Gastrocnemius medialis (tissue), 4 donors: ENCODE measurements around the gene APOBEC4. TPM values are rescaled to one million over a fixed set of nuclear protein-coding genes. Genes with fewer than 3 reads are reported as not detected.

Experiments used
- ATAC-seq, 2 donors: fragments of 150-250 bp; one replicate each; pipeline ENCODE4 v1.9.1; 2016
- DNase-seq, 2 donors: peaks; one replicate each; pipeline ENCODE4 v3.0.0-alpha.2; 2019
- H3K27ac ChIP-seq, 4 donors: fragments of 200-600 bp; sonication (generic); 1 replicate in 1 of 4; 2 replicates in 3 of 4; pipeline ENCODE4 v1.5.1; 2016 to 2018; ENCODE audit warnings: mild to moderate bottlenecking in 2 of 4, moderate library complexity in 1 of 4
- H3K27me3 ChIP-seq, 3 donors: fragments of 200-600 bp; sonication (generic) in 2 of 3; 1 replicate in 1 of 3; 2 replicates in 2 of 3; pipeline versions ENCODE4 v1.5.1 to v1.6.0; 2016 to 2019; ENCODE audit warnings: mild to moderate bottlenecking in 1 of 3, moderate library complexity in 1 of 3
- H3K36me3 ChIP-seq, 2 donors: fragments of 200-600 bp; sonication (generic) in 1 of 2; one replicate each; pipeline ENCODE4 v1.5.1; 2017 to 2018
- H3K4me1 ChIP-seq, 2 donors: fragments of 200-600 bp; sonication (generic) in 1 of 2; one replicate each; pipeline ENCODE4 v1.5.1; 2016 to 2017; ENCODE audit warnings: mild to moderate bottlenecking in 2 of 2
- H3K4me3 ChIP-seq, 4 donors: fragments of 200-600 bp; sonication (generic) in 3 of 4; 1 replicate in 1 of 4; 2 replicates in 3 of 4; pipeline ENCODE4 v1.5.1; 2016 to 2019; ENCODE audit warnings: mild to moderate bottlenecking in 2 of 4
- H3K9me3 ChIP-seq, 3 donors: fragments of 200-600 bp; sonication (generic) in 2 of 3; 1 replicate in 1 of 3; 2 replicates in 2 of 3; pipeline ENCODE4 v1.5.1; 2016 to 2019
- POLR2A ChIP-seq, 2 donors: fragments of 450-650 bp; IDR thresholded peaks; one replicate each; pipeline ENCODE4 v1.6.1; 2017; ENCODE audit warnings: antibody characterized with exemption in 2 of 2, mild to moderate bottlenecking in 2 of 2, moderate library complexity in 2 of 2
- in situ Hi-C, 4 donors: fragments of 200-750 bp; cut with MboI; loops; one replicate each; pipeline versions ENCODE4 v1.15.0 to v1.8.0; 2017; ENCODE audit warnings: low sequenced_read_pairs in 4 of 4
- intact Hi-C: fragments of 100-400 bp; cut with DNase I; formaldehyde crosslinking; loops from one replicate; pipeline ENCODE4 v1.15.1; 2023; ENCODE audit warnings: low total_unique reads
- total RNA-seq, 4 donors: library from RNA; depleted of rRNA; stranded (reverse); fragments of >200 nt; gene quantifications; one replicate each; pipeline versions ENCODE4 v1.1.0 to v1.2.3, GENCODE V29; 2016
- TF ChIP-seq, protein P1 (sequence below), 5 experiments: fragments of 450-650 bp in 3 of 5; fragments of 200-600 bp in 2 of 5; sonication (generic) in 2 of 5; IDR thresholded peaks in 4 of 5; conservative IDR thresholded peaks in 1 of 5; 1 replicate in 4 of 5; 2 replicates in 1 of 5; pipeline ENCODE4 v1.5.1; 2016 to 2019; ENCODE audit warnings: antibody characterized with exemption in 5 of 5, mild to moderate bottlenecking in 3 of 5, moderate library complexity in 3 of 5

The APOBEC4 gene
- total RNA-seq, 4 donors from 2014 or later = not detected

DNA sequence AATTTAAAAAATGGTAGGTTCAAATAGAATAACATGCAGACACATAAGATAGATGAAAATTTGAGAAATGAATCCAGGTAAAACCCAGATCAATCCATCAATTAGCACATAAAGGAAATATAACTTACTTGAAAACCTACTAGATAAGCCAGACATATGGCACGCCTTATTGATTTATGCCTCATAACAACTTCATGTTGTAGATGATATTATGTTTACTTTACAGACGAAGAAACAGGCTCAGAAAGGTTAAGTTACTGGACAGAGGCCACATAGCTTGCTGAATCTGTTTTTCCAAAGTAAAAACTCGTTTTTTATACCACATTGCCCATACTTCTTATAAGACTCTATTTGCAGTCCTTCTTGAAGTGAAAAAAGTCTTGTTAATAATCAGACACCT, 40.7 kb downstream of the APOBEC4 start:
- in situ Hi-C loops = loop anchor here in 2 of 4 donors (25.0 kb wide), 2 partner anchors 150 to 325 kb away; partner anchors contain the start of gene SMG7 (in 1 of the 2)

DNA sequence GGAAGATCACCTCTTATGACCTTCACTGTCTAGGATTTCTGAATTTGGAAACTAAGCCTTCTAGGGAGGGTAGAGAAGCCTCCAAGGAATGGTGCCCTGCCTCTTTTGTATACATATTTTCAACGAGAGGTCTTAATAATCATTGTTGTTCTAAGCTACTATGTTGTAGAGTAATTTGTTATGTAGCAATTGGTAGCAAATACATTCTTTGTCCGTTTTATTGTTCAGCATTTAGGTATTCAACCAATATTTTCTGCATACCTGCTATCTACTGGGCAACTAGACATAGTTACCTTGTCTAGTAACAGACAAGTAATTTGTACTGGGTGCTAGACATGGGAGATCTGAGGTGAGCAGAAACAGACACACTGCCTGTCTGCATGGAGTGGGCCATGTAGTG, 42.1 kb downstream of the APOBEC4 start:
- Histone ChIP-seq H3K36me3 (no peaks in the 10 kb centered on the region), H3K9me3 (no peaks in the 10 kb centered on the region), H3K4me1 (no peaks in the 10 kb centered on the region), H3K4me3 (no peak overlapping the region), H3K27me3 (no peaks in the 10 kb centered on the region), H3K27ac (no peak overlapping the region)
- TF ChIP-seq, protein P1, sequence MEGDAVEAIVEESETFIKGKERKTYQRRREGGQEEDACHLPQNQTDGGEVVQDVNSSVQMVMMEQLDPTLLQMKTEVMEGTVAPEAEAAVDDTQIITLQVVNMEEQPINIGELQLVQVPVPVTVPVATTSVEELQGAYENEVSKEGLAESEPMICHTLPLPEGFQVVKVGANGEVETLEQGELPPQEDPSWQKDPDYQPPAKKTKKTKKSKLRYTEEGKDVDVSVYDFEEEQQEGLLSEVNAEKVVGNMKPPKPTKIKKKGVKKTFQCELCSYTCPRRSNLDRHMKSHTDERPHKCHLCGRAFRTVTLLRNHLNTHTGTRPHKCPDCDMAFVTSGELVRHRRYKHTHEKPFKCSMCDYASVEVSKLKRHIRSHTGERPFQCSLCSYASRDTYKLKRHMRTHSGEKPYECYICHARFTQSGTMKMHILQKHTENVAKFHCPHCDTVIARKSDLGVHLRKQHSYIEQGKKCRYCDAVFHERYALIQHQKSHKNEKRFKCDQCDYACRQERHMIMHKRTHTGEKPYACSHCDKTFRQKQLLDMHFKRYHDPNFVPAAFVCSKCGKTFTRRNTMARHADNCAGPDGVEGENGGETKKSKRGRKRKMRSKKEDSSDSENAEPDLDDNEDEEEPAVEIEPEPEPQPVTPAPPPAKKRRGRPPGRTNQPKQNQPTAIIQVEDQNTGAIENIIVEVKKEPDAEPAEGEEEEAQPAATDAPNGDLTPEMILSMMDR (IDR thresholded peaks at IDR 0.05 in 4 of 5, conservative IDR thresholded peaks at IDR 0.05 in 1 of 5) = no peak
- TF ChIP-seq POLR2A (IDR thresholded peaks at IDR 0.05) = no peak
- in situ Hi-C loops = loop anchor here in 2 of 4 donors (25.0 kb wide), 2 partner anchors 149 to 324 kb away; partner anchors contain the start of gene SMG7 (in 1 of the 2)
- intact Hi-C loops = no loop called here
- DNase-seq (no peak), ATAC-seq (no peak)

More for the DNA sequence above, 40.7 kb downstream of the APOBEC4 start:
- H3K36me3 ChIP-seq = no peaks in the 10 kb centered on the region
- no peak overlapping the region for H3K4me3 ChIP-seq
- H3K27ac ChIP-seq = no peak overlapping the region
- no peak for TF ChIP-seq POLR2A (IDR thresholded peaks at IDR 0.05)
- TF ChIP-seq, protein P1 (IDR thresholded peaks at IDR 0.05 in 4 of 5, conservative IDR thresholded peaks at IDR 0.05 in 1 of 5) = no peak
- DNase-seq (no peak), ATAC-seq (no peak)
- intact Hi-C loops = no loop called here
- no peaks in the 10 kb centered on the region for H3K4me1 ChIP-seq
- no peaks in the 10 kb centered on the region for H3K27me3 ChIP-seq
- H3K9me3 ChIP-seq = no peaks in the 10 kb centered on the region

DNA sequence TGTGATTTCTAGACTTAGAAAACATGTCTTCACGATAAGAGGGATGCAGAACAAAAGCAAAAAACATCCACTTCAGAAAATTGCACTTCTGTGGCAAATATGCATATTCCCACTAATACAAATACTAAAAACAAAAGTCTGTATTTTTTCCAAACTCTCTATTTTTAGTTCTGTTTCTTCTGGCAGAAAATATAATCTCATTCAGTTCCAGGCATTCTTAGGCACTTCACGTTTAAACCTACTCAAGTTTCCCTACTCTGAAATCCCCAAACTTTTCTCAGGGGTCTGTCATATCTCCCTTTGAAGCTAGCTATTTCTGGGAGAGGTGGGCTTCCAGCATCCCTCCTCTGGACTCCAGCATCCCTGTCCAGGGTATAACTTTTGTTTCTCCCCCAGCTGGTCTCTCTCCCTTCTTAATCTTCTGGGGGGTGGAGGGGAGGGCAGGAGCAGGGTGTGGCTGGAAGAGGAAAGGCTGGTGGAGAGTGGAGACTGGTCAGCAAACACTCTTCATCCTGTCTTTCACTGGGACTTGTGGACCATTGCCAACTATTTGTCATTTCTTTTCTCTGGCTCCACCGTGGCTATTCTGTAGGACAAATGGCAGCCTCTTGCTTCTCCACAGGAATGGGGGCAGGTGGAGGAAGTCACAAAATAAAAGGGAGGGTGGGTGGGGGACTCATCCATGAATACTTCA, 43.2 kb downstream of the APOBEC4 start:
- no peaks in the 10 kb centered on the region for H3K36me3 ChIP-seq
- peak overlapping the region; percentile 42 to 66 (median 52) for H3K27ac ChIP-seq
- ATAC-seq (peak in 1 of 2 donors; percentile 24), DNase-seq (no peak)
- no peaks in the 10 kb centered on the region for H3K4me1 ChIP-seq
- no peak for TF ChIP-seq POLR2A (IDR thresholded peaks at IDR 0.05)
- TF ChIP-seq, protein P1 (IDR thresholded peaks at IDR 0.05 in 4 of 5, conservative IDR thresholded peaks at IDR 0.05 in 1 of 5) = no peak
- in situ Hi-C loops (loop anchor here in 2 of 4 donors (25.0 kb wide), 2 partner anchors 148 to 323 kb away; partner anchors contain the start of gene SMG7 (in 1 of the 2)), intact Hi-C loops (no loop called here)
- no peaks in the 10 kb centered on the region for H3K27me3 ChIP-seq
- H3K9me3 ChIP-seq = no peaks in the 10 kb centered on the region
- no peak overlapping the region for H3K4me3 ChIP-seq

DNA sequence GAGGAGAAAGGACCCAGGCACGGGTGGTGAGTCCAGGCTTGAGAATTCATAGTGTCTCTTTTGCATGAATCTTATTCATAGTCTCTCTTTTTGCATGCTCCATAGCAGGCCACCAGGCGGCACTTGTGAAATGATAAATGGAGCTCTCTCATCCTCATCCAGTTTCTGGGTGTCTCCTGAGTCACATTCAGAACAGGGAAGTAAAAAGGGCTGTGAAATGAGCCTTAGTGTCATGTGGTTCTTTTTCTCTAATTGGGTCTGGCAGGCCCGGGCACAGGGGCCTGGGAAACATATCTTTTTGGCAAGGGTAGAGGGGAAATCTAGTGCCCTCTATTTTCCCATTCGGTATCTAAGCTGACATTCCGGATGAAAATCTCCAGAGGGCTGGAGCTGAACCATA, 43.8 kb downstream of the APOBEC4 start:
- H3K36me3 ChIP-seq = no peaks in the 10 kb centered on the region
- H3K27me3 ChIP-seq = no peaks in the 10 kb centered on the region
- no peak overlapping the region for H3K4me3 ChIP-seq
- TF ChIP-seq, protein P1 (IDR thresholded peaks at IDR 0.05 in 4 of 5, conservative IDR thresholded peaks at IDR 0.05 in 1 of 5) = peak in 3 of 5 experiments; percentile 8 to 32 (median 30)
- TF ChIP-seq POLR2A (IDR thresholded peaks at IDR 0.05) = no peak
- peak overlapping the region; percentile 42 to 66 (median 52) for H3K27ac ChIP-seq
- ATAC-seq = peak in 1 of 2 donors; percentile 47
- H3K9me3 ChIP-seq = no peaks in the 10 kb centered on the region
- intact Hi-C loops = no loop called here
- no peaks in the 10 kb centered on the region for H3K4me1 ChIP-seq
- in situ Hi-C loops = loop anchor here in 2 of 4 donors (25.0 kb wide), 2 partner anchors 147 to 322 kb away; partner anchors contain the start of gene SMG7 (in 1 of the 2)
- peak in 1 of 2 donors; percentile 29 for DNase-seq
